ENCODE measurements around the gene LBX2. TPM values are rescaled to one million over a fixed set of nuclear protein-coding genes. Genes with fewer than 3 reads are reported as not detected.

The LBX2 gene
- total and polyA plus RNA-seq, 8 donors = 0.14 to 2.2 (median 0.77) TPM; not detected in 1

- Histone ChIP-seq H3K27me3 (no peaks in the 10 kb centered on the region), H3K4me3 (peak overlapping the region; percentile 74 to 80), H3K9me3 (no peaks in the 10 kb centered on the region), H3K27ac (peak overlapping the region; percentile 59 to 88), H3K36me3 (peaks cover 0 to 25% of the 10 kb centered on the region in 2 donors), H3K4me1 (peaks cover 21 to 50% of the 10 kb centered on the region in 2 donors)
- ATAC-seq = no peak
- intact Hi-C loops (cut with DNase I) = no loop called here
- TF ChIP-seq CTCF (IDR thresholded peaks at IDR 0.05) = no peak
- no peak for DNase-seq
Observed at GRCh38 chr2:74458938-74459363, 40.5 kb downstream of the LBX2 start.

- ATAC-seq = peak; percentile 91
- no peaks in the 10 kb centered on the region for H3K9me3 ChIP-seq
- H3K27me3 ChIP-seq = no peaks in the 10 kb centered on the region
- intact Hi-C loops (cut with DNase I) = no loop called here
- no peak for TF ChIP-seq CTCF (IDR thresholded peaks at IDR 0.05)
- peaks cover 0 to 25% of the 10 kb centered on the region in 2 donors for H3K36me3 ChIP-seq
- peak within 1 kb of the TSS; percentile 74 to 80 for H3K4me3 ChIP-seq
- peak within 1 kb of the TSS; percentile 88 to 97 for H3K27ac ChIP-seq
- H3K4me1 ChIP-seq = peaks cover 19 to 44% of the 10 kb centered on the region in 2 donors
- peak; percentile 94 to 100 (median 100) for DNase-seq
Observed at GRCh38 chr2:74458132-74458937, 41.1 kb downstream of the LBX2 start, which contains the start of gene WBP1. TSS of gene WBP1 (plus strand) at chr2:74458438. CDS start at chr2:74458603, 165 bp downstream.

GRCh38 chr2:74457549-74458131 is 41.8 kb downstream of the LBX2 start:
- peak in 3 of 4 donors; percentile 72 to 92 (median 83) for DNase-seq
- H3K27ac ChIP-seq = peak overlapping the region; percentile 88 to 97
- intact Hi-C loops (cut with DNase I) = no loop called here
- peaks cover 19 to 40% of the 10 kb centered on the region in 2 donors for H3K4me1 ChIP-seq
- no peak for TF ChIP-seq CTCF (IDR thresholded peaks at IDR 0.05)
- H3K36me3 ChIP-seq = peaks cover 0 to 20% of the 10 kb centered on the region in 2 donors
- ATAC-seq = peak; percentile 64
- H3K27me3 ChIP-seq = no peaks in the 10 kb centered on the region
- H3K9me3 ChIP-seq = no peaks in the 10 kb centered on the region
- peak overlapping the region; percentile 57 to 74 for H3K4me3 ChIP-seq

GRCh38 chr2:74457129-74457548 is 42.3 kb downstream of the LBX2 start:
- Histone ChIP-seq H3K4me3 (peak overlapping the region; percentile 57 to 74), H3K27ac (peak overlapping the region; percentile 88 to 97), H3K4me1 (peaks cover 19 to 40% of the 10 kb centered on the region in 2 donors), H3K36me3 (peaks cover 0 to 15% of the 10 kb centered on the region in 2 donors), H3K9me3 (no peaks in the 10 kb centered on the region), H3K27me3 (no peaks in the 10 kb centered on the region)
- intact Hi-C loops (cut with DNase I) = no loop called here
- no peak for TF ChIP-seq CTCF (IDR thresholded peaks at IDR 0.05)
- ATAC-seq (no peak), DNase-seq (no peak)
